GM21423 (cell line): ENCODE data around the gene ADGRG6.

Experiments used
- ATAC-seq: cut with Tn5 transposase; IDR thresholded peaks from one replicate; pipeline ENCODE4 v1.9.1; 2021; ENCODE audit warnings: mild to moderate bottlenecking, moderate library complexity; ENCODE audit not compliant: unreplicated experiment

ADGRG6 gene

GRCh38 chr6:142320366-142320765 is 18.6 kb downstream of the ADGRG6 start:
- ATAC-seq, result no peak

GRCh38 chr6:142321451-142321850 is 19.6 kb downstream of the ADGRG6 start:
- ATAC-seq, result no peak

GRCh38 chr6:142322066-142322465 is 20.3 kb downstream of the ADGRG6 start:
- ATAC-seq, result no peak

- ATAC-seq, result no peak
Measured at GRCh38 chr6:142322504-142323198, 20.8 kb downstream of the ADGRG6 start.

GRCh38 chr6:142323377-142323776 is 21.6 kb downstream of the ADGRG6 start:
- no peak for ATAC-seq

- ATAC-seq, result no peak
Measured at GRCh38 chr6:142324111-142324510, 22.3 kb downstream of the ADGRG6 start.

GRCh38 chr6:142325111-142325510 is 23.3 kb downstream of the ADGRG6 start:
- no peak for ATAC-seq

GRCh38 chr6:142326540-142326939 is 24.7 kb downstream of the ADGRG6 start:
- ATAC-seq, result no peak

GRCh38 chr6:142328070-142328469 is 26.3 kb downstream of the ADGRG6 start:
- no peak for ATAC-seq

GRCh38 chr6:142329486-142330113 is 27.8 kb downstream of the ADGRG6 start:
- ATAC-seq, result no peak

GRCh38 chr6:142331075-142331551 is 29.3 kb downstream of the ADGRG6 start:
- no peak for ATAC-seq

GRCh38 chr6:142331601-142332000 is 29.8 kb downstream of the ADGRG6 start:
- no peak for ATAC-seq

- ATAC-seq, result no peak
Measured at GRCh38 chr6:142332393-142333098, 30.7 kb downstream of the ADGRG6 start.

- ATAC-seq, result no peak
Measured at GRCh38 chr6:142333431-142333830, 31.6 kb downstream of the ADGRG6 start.

- no peak for ATAC-seq
Measured at GRCh38 chr6:142334294-142334693, 32.5 kb downstream of the ADGRG6 start.

- no peak for ATAC-seq
Measured at GRCh38 chr6:142335415-142335814, 33.6 kb downstream of the ADGRG6 start.

- no peak for ATAC-seq
Measured at GRCh38 chr6:142336183-142336582, 34.4 kb downstream of the ADGRG6 start.

GRCh38 chr6:142336787-142337186 is 35.0 kb downstream of the ADGRG6 start:
- ATAC-seq, result no peak

- no peak for ATAC-seq
Measured at GRCh38 chr6:142339113-142339512, 37.3 kb downstream of the ADGRG6 start.

GRCh38 chr6:142339968-142340658 is 38.3 kb downstream of the ADGRG6 start:
- no peak for ATAC-seq

- no peak for ATAC-seq
Measured at GRCh38 chr6:142341855-142342330, 40.1 kb downstream of the ADGRG6 start.
